ENCODE results near the gene PGA4.
"Not testable (repeated sequence)": the region's sequence is repeated elsewhere in the genome, so short reads cannot be mapped to it uniquely, and the experiment has no call there.

Gene PGA4

GRCh38 chr11:61189933-61190332 lies 32.2 kb upstream of the PGA4 start:
- Histone ChIP-seq H3K27me3 (ENCODE audit: control insufficient read depth, insufficient read depth, low read length) (no peaks in the 10 kb centered on the region), H3K36me3 (ENCODE audit: control insufficient read depth, insufficient read depth, low read length) (no peaks in the 10 kb centered on the region), H3K9me3 (ENCODE audit: control insufficient read depth, insufficient read depth, low read length) (no peaks in the 10 kb centered on the region), H3K4me3 (ENCODE audit: low read depth, low read length) (no peak overlapping the region), H3K9ac (ENCODE audit: low read depth, low read length) (no peak overlapping the region), H3K4me1 (ENCODE audit: control insufficient read depth, insufficient read depth, low read length) (no peaks in the 10 kb centered on the region)

- Histone ChIP-seq H3K4me1 (ENCODE audit: control insufficient read depth, insufficient read depth, low read length) (no peaks in the 10 kb centered on the region), H3K27me3 (ENCODE audit: control insufficient read depth, insufficient read depth, low read length) (no peaks in the 10 kb centered on the region), H3K4me3 (ENCODE audit: low read depth, low read length) (no peak overlapping the region), H3K36me3 (ENCODE audit: control insufficient read depth, insufficient read depth, low read length) (no peaks in the 10 kb centered on the region), H3K9ac (ENCODE audit: low read depth, low read length) (no peak overlapping the region), H3K9me3 (ENCODE audit: control insufficient read depth, insufficient read depth, low read length) (no peaks in the 10 kb centered on the region)
Observed at GRCh38 chr11:61193596-61193995, 28.6 kb upstream of the PGA4 start.

GRCh38 chr11:61194169-61194671 lies 27.9 kb upstream of the PGA4 start:
- H3K4me3 ChIP-seq (ENCODE audit: low read depth, low read length) = no peak overlapping the region
- no peaks in the 10 kb centered on the region for H3K4me1 ChIP-seq (ENCODE audit: control insufficient read depth, insufficient read depth, low read length)
- no peaks in the 10 kb centered on the region for H3K36me3 ChIP-seq (ENCODE audit: control insufficient read depth, insufficient read depth, low read length)
- H3K9me3 ChIP-seq (ENCODE audit: control insufficient read depth, insufficient read depth, low read length) = peaks cover 4% of the 10 kb centered on the region
- no peaks in the 10 kb centered on the region for H3K27me3 ChIP-seq (ENCODE audit: control insufficient read depth, insufficient read depth, low read length)
- no peak overlapping the region for H3K9ac ChIP-seq (ENCODE audit: low read depth, low read length)

GRCh38 chr11:61194981-61195695 lies 27.0 kb upstream of the PGA4 start:
- H3K4me1 ChIP-seq (ENCODE audit: control insufficient read depth, insufficient read depth, low read length) = no peaks in the 10 kb centered on the region
- no peak overlapping the region for H3K9ac ChIP-seq (ENCODE audit: low read depth, low read length)
- no peaks in the 10 kb centered on the region for H3K36me3 ChIP-seq (ENCODE audit: control insufficient read depth, insufficient read depth, low read length)
- H3K9me3 ChIP-seq (ENCODE audit: control insufficient read depth, insufficient read depth, low read length) = peaks cover 5% of the 10 kb centered on the region
- H3K4me3 ChIP-seq (ENCODE audit: low read depth, low read length) = no peak overlapping the region
- no peaks in the 10 kb centered on the region for H3K27me3 ChIP-seq (ENCODE audit: control insufficient read depth, insufficient read depth, low read length)

GRCh38 chr11:61195719-61196118 lies 26.4 kb upstream of the PGA4 start:
- no peak overlapping the region for H3K9ac ChIP-seq (ENCODE audit: low read depth, low read length)
- H3K4me1 ChIP-seq (ENCODE audit: control insufficient read depth, insufficient read depth, low read length) = no peaks in the 10 kb centered on the region
- no peaks in the 10 kb centered on the region for H3K36me3 ChIP-seq (ENCODE audit: control insufficient read depth, insufficient read depth, low read length)
- H3K4me3 ChIP-seq (ENCODE audit: low read depth, low read length) = no peak overlapping the region
- no peaks in the 10 kb centered on the region for H3K27me3 ChIP-seq (ENCODE audit: control insufficient read depth, insufficient read depth, low read length)
- H3K9me3 ChIP-seq (ENCODE audit: control insufficient read depth, insufficient read depth, low read length) = peaks cover 5% of the 10 kb centered on the region

- H3K4me1 ChIP-seq (ENCODE audit: control insufficient read depth, insufficient read depth, low read length) = no peaks in the 10 kb centered on the region
- H3K27me3 ChIP-seq (ENCODE audit: control insufficient read depth, insufficient read depth, low read length) = no peaks in the 10 kb centered on the region
- no peak overlapping the region for H3K4me3 ChIP-seq (ENCODE audit: low read depth, low read length)
- no peaks in the 10 kb centered on the region for H3K36me3 ChIP-seq (ENCODE audit: control insufficient read depth, insufficient read depth, low read length)
- no peak overlapping the region for H3K9ac ChIP-seq (ENCODE audit: low read depth, low read length)
- H3K9me3 ChIP-seq (ENCODE audit: control insufficient read depth, insufficient read depth, low read length) = peaks cover 5% of the 10 kb centered on the region
Observed at GRCh38 chr11:61198361-61198760, 23.8 kb upstream of the PGA4 start.

GRCh38 chr11:61198948-61199523 lies 23.1 kb upstream of the PGA4 start:
- H3K36me3 ChIP-seq (ENCODE audit: control insufficient read depth, insufficient read depth, low read length) = no peaks in the 10 kb centered on the region
- H3K9ac ChIP-seq (ENCODE audit: low read depth, low read length) = no peak overlapping the region
- no peak overlapping the region for H3K4me3 ChIP-seq (ENCODE audit: low read depth, low read length)
- H3K9me3 ChIP-seq (ENCODE audit: control insufficient read depth, insufficient read depth, low read length) = peaks cover 5% of the 10 kb centered on the region
- H3K4me1 ChIP-seq (ENCODE audit: control insufficient read depth, insufficient read depth, low read length) = no peaks in the 10 kb centered on the region
- H3K27me3 ChIP-seq (ENCODE audit: control insufficient read depth, insufficient read depth, low read length) = no peaks in the 10 kb centered on the region

GRCh38 chr11:61201476-61201875 lies 20.7 kb upstream of the PGA4 start:
- no peak overlapping the region for H3K4me3 ChIP-seq (ENCODE audit: low read depth, low read length)
- H3K9me3 ChIP-seq (ENCODE audit: control insufficient read depth, insufficient read depth, low read length) = peaks cover 5% of the 10 kb centered on the region
- no peaks in the 10 kb centered on the region for H3K36me3 ChIP-seq (ENCODE audit: control insufficient read depth, insufficient read depth, low read length)
- no peak overlapping the region for H3K9ac ChIP-seq (ENCODE audit: low read depth, low read length)
- H3K4me1 ChIP-seq (ENCODE audit: control insufficient read depth, insufficient read depth, low read length) = no peaks in the 10 kb centered on the region
- no peaks in the 10 kb centered on the region for H3K27me3 ChIP-seq (ENCODE audit: control insufficient read depth, insufficient read depth, low read length)

- not testable (repeated sequence) for H3K4me1 ChIP-seq (ENCODE audit: control insufficient read depth, insufficient read depth, low read length)
Observed at GRCh38 chr11:61202950-61203746, 19.0 kb upstream of the PGA4 start, which contains the start of gene PGA3. Gene PGA3, plus strand, starts transcription at chr11:61203515. Its CDS starts 50 bp downstream, at chr11:61203565.

GRCh38 chr11:61203873-61204272 lies 18.3 kb upstream of the PGA4 start:
- not testable (repeated sequence) for H3K4me3 ChIP-seq (ENCODE audit: low read depth, low read length); H3K27me3 ChIP-seq (ENCODE audit: control insufficient read depth, insufficient read depth, low read length); H3K4me1 ChIP-seq (ENCODE audit: control insufficient read depth, insufficient read depth, low read length); H3K9ac ChIP-seq (ENCODE audit: low read depth, low read length); H3K9me3 ChIP-seq (ENCODE audit: control insufficient read depth, insufficient read depth, low read length); H3K36me3 ChIP-seq (ENCODE audit: control insufficient read depth, insufficient read depth, low read length)

More at GRCh38 chr11:61202950-61203746, 19.0 kb upstream of the PGA4 start, which contains the start of gene PGA3:
- H3K9me3 ChIP-seq (ENCODE audit: control insufficient read depth, insufficient read depth, low read length); H3K9ac ChIP-seq (ENCODE audit: low read depth, low read length); H3K36me3 ChIP-seq (ENCODE audit: control insufficient read depth, insufficient read depth, low read length); H3K27me3 ChIP-seq (ENCODE audit: control insufficient read depth, insufficient read depth, low read length); H3K4me3 ChIP-seq (ENCODE audit: low read depth, low read length): not testable (repeated sequence)

GRCh38 chr11:61204502-61205059 lies 17.6 kb upstream of the PGA4 start:
- not testable (repeated sequence) for H3K4me1 ChIP-seq (ENCODE audit: control insufficient read depth, insufficient read depth, low read length); H3K27me3 ChIP-seq (ENCODE audit: control insufficient read depth, insufficient read depth, low read length); H3K4me3 ChIP-seq (ENCODE audit: low read depth, low read length); H3K36me3 ChIP-seq (ENCODE audit: control insufficient read depth, insufficient read depth, low read length); H3K9ac ChIP-seq (ENCODE audit: low read depth, low read length); H3K9me3 ChIP-seq (ENCODE audit: control insufficient read depth, insufficient read depth, low read length)

Data from iPS-15b (cell line).